Measurements from ENCODE around the gene RAD51B.

Gene RAD51B

DNA sequence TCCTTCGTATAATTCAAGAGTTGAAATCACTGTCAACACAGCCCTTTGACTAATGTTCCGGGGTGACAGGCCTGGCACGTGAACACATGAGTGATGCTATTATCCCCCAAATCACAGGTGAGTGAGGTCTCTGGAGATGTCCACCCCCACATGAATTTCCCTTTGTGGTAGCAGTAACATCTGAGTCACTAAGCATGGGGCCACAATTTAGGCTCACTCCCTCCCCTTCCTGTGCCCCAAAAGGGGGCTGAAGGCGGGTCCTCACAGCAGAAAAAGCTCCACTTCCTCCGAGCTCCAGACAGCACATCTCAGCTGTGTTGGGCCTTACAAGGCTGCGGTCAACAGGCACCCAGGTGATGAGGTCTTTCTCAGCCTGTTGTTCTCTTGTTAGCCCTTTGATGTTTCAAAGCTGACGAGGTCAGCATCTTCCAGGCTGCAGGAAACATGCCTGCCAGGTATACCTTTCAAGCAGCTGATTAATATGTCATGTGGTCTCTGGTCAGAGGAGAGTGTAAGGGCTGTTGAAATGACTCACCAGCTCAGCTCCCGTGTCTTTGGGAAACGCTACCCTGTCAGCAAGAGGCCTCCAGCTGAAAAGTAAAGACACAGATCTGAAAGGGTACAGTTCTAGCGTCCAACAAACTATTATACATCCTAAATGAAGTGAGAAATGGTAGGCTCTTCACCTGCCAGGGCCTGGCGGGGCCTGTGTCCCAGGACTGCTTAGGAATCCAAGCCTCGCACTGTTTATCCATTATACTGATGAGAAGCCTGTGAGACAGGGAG lies 866.0 kb downstream of the RAD51B start:
- H3K4me3 ChIP-seq (ENCODE audit: low read depth, low read length): no peak overlapping the region
- TF ChIP-seq, protein P1, sequence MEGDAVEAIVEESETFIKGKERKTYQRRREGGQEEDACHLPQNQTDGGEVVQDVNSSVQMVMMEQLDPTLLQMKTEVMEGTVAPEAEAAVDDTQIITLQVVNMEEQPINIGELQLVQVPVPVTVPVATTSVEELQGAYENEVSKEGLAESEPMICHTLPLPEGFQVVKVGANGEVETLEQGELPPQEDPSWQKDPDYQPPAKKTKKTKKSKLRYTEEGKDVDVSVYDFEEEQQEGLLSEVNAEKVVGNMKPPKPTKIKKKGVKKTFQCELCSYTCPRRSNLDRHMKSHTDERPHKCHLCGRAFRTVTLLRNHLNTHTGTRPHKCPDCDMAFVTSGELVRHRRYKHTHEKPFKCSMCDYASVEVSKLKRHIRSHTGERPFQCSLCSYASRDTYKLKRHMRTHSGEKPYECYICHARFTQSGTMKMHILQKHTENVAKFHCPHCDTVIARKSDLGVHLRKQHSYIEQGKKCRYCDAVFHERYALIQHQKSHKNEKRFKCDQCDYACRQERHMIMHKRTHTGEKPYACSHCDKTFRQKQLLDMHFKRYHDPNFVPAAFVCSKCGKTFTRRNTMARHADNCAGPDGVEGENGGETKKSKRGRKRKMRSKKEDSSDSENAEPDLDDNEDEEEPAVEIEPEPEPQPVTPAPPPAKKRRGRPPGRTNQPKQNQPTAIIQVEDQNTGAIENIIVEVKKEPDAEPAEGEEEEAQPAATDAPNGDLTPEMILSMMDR (IDR thresholded peaks at IDR 0.05; ENCODE audit: low read depth, low read length, missing control alignments): no peak
- DNase-seq (ENCODE audit: low read depth): peak; percentile 78

DNA sequence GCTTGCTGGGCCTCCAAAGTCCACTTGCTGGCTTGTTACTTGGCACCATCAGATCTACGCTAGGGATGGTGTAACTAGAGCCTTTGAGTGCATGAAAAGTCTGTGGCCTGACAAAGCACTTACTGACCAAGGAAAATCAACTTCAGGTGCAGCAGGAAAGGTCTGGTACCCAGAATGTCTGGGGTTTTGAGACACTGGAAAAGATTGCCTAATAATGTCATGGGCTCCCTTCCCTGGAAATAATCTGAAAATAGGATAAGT lies 866.6 kb downstream of the RAD51B start:
- no peak for DNase-seq (ENCODE audit: low read depth)
- H3K4me3 ChIP-seq (ENCODE audit: low read depth, low read length): no peak overlapping the region
- TF ChIP-seq, protein P1 (IDR thresholded peaks at IDR 0.05; ENCODE audit: low read depth, low read length, missing control alignments): no peak

DNA sequence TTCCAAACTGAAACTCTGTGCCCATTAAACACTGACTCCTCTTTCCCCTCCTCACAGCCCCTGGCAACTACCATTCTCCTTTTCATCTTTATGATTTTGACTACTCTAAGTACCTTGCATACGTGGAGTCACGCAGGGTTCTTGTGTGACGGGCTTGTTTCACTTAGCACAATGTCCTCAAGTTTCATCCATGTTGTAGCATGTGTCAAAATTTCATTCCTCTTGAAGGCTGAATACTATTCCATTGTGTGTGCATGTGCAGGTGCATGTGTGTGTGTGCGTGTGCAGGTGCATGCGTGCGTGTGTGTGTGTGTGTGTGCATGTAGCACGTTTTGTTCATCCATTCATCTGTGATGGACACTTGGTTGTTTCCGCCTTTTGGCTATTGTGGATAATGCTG lies 867.1 kb downstream of the RAD51B start:
- no peak overlapping the region for H3K4me3 ChIP-seq (ENCODE audit: low read depth, low read length)
- TF ChIP-seq, protein P1 (IDR thresholded peaks at IDR 0.05; ENCODE audit: low read depth, low read length, missing control alignments): no peak
- DNase-seq (ENCODE audit: low read depth): no peak

DNA sequence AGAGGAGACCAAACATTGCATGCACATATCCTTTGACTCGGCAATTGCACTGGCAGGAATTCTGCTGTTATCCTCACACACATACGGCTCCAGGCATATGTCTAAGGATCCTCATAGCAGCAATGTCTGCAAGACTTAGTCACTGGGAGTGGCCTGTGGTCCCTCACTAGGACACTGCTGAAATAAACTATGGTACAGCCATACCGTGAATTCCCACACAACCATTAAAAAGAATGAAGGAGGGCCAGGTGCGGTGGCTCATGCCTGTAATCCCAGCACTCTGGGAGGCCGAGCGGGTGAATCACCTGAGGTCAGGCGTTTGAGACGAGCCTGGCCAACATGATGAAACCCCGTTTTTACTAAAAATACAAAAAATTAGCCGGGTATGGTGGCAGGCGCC lies 868.2 kb downstream of the RAD51B start:
- TF ChIP-seq, protein P1 (IDR thresholded peaks at IDR 0.05; ENCODE audit: low read depth, low read length, missing control alignments): no peak
- H3K4me3 ChIP-seq (ENCODE audit: low read depth, low read length): no peak overlapping the region
- DNase-seq (ENCODE audit: low read depth): no peak

DNA sequence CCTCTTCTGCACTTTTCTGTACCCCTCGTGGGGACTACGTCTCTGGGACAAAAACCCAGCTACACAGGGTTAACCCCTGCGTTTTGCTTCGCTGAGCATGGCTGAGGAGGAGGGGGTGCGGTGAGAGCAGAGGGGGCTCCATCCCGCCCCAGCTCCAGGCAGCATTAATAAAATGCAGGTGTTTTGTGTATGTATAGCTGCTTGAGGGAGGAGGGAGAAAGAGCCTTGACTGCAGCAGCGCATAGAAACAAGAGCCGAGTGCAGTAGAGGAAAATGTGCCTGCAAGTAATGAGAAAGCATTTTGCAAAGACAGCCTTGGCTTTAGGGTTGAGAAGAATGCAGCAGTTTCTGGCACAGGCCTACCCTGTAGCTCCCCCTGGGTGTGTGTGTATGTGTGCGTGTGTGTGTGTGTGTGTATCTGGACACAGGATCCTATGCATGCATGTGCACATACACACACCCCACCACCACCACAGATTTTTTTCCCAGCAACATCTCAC lies 869.3 kb downstream of the RAD51B start:
- TF ChIP-seq, protein P1 (IDR thresholded peaks at IDR 0.05; ENCODE audit: low read depth, low read length, missing control alignments): peak; percentile 18
- no peak for DNase-seq (ENCODE audit: low read depth)
- no peak overlapping the region for H3K4me3 ChIP-seq (ENCODE audit: low read depth, low read length)

DNA sequence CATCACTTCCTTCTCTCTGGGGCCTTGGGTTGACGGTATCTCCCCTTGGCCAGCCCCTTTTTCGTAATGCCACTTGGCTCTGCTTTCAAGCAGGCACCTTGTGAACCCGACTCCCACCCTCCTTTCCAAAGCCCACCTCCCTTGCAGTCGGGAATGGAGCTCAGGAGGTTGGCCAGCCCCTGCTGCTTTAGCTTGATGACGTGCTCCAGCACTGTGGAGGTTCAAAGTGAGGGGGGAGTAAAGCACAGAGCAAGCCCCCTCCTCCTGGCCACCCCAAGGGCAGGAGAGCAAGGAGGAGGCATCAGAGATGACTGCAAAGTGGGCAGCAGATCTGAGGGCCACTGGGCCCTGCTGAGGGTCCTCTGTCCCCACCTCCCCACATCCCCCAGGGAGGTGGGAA lies 869.9 kb downstream of the RAD51B start:
- no peak overlapping the region for H3K4me3 ChIP-seq (ENCODE audit: low read depth, low read length)
- no peak for DNase-seq (ENCODE audit: low read depth)
- TF ChIP-seq, protein P1 (IDR thresholded peaks at IDR 0.05; ENCODE audit: low read depth, low read length, missing control alignments): no peak
